GM18507 (cell line): Measurements from ENCODE around the gene PALLD.

ENCODE experiments used
- DNase-seq: peaks from one replicate; pipeline ENCODE4 v3.0.0; 2011; ENCODE audit warnings: low read depth; ENCODE audit not compliant: insufficient read length; ENCODE audit errors: extremely low spot score
- FAIRE-seq: peaks from 2 replicates; lab custom pipeline; 2011; peaks lifted over from hg19 to GRCh38; lab: Jason Lieb, UNC

Gene PALLD

DNA sequence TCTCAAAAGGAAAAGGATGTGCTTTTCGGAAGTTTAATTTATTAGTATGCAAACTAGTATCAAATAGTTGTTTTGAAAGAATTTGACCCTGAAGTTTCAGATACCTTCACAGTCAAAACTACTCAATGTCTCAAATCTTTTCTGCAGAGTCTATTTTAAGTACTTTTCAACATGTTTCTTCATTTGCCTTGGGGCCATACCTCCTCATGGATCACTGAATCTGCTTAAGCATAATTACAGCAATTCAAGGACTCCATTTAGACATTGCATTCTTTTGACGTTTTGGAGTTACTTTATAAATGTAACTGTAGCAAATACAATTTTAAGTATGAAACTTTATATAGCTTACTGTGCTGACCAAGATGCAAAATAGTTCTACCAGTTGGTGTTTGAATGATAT, 25.5 kb downstream of the PALLD start:
- no peak for DNase-seq
- no peak for FAIRE-seq

DNA sequence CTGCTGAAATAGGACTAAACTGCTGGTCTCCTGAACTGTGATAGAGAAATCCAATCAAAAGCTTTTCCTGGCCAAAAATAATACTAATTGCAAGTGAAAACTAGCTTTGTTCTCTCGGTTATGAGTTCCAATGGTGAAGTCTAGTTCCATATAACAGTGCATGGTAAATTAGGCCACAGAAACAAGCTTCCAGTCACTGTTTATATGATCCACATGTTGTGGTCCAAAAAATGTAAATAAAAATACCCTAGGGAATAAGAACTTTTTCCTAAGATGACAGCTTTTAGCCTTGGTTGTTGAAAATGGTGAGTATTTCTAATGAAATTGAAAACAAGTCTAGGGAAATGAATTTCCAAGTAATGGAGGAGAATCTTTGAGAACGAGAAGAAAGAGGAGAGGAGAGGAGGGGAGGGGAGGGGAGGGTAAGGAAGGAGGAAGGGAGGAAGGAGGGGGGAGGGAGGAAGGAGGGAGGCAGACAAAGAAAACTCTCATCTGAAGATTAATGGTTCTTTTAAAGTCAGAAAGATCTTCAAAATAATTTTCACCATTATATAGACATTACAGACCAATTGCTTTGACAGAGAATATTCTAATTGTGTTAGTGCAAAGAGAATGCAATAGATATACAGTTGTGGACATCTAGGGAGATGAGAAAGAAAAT, 26.1 kb downstream of the PALLD start:
- FAIRE-seq (no peak), DNase-seq (no peak)

- FAIRE-seq: no peak
- DNase-seq: no peak
These were observed 27.2 kb downstream of the PALLD start for GRCh38 chr4:168524006-168524405.

DNA sequence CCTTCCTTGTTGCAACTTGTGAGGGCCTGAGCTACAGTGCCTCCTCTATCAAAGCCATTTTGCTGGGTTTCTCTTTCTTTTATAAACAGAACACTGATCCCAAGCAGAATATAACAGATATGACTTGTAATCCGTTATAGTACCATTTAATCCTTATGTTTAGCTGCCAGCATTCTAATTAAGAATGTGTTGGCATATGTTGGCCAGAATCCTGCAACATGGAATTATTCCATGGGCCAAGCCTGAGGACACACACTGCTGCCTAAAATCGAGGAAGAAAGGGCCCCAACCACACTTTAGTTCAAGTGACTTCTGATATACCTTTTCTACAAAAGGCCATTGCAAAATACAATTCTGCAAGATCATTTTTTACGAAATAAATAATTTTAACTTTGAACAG, 28.0 kb downstream of the PALLD start:
- FAIRE-seq: no peak
- no peak for DNase-seq

- no peak for FAIRE-seq
- DNase-seq: no peak
These were observed 30.7 kb downstream of the PALLD start for GRCh38 chr4:168527560-168527959.

GRCh38 chr4:168528131-168528949, 31.5 kb downstream of the PALLD start:
- no peak for FAIRE-seq
- no peak for DNase-seq

GRCh38 chr4:168529257-168529656, 32.4 kb downstream of the PALLD start:
- FAIRE-seq: no peak

DNA sequence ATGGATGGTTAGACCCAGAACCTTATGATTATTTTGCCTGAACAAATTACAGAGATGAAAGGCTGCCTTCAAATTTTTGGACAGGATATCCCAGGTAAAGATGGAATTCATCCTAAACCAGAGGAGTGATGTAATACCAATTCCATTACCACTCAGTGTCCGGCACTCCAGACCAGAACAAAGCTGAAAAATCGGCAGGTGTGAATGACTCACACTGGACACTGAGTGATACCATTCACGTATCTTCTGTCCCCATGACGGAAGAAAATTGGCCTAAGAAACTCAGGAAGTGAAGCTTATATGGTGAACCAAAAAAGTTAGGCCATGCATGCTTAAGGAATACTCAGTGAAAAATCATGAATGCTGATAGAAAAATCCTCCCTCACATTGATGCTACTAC, 34.5 kb downstream of the PALLD start:
- DNase-seq: no peak
- FAIRE-seq: no peak

More at GRCh38 chr4:168529257-168529656, 32.4 kb downstream of the PALLD start:
- DNase-seq: no peak

DNA sequence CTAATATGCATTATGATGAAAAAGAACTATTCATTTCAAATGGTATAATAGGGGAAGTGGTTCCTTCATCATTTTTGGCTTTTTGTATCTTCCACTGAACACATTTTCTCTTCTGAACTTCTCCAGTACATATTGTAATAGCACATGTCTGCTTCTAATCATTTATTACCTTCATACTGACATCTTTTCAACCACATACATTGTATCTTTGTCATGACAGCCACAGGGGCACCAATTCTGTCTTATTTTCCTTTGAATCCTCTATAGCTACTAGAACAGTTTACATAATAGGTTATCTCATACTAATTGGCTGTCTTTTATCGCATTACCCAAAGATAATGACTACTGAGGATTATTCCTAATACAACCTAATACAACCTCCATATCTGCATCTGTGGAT, 37.7 kb downstream of the PALLD start:
- no peak for DNase-seq
- no peak for FAIRE-seq

- no peak for DNase-seq
These were observed 38.8 kb downstream of the PALLD start for GRCh38 chr4:168535689-168536088.

DNA sequence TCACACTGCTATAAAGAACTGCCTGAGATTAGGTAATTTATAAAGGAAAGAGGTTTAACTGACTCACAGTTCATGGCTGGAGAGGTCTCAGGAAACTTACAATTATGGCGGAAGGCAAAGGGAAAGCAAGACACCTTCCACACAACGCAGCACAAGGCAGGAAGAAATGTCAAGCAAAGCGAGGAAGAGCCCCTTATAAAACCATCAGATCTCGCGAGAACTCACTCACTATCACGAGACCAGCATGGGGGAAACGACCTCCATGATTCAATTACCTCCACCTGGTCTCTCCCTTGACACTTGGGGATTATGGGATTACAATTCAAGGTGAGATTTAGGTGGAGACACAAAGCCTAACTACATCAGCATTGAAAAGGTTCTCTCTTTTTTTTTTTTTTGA, 39.6 kb downstream of the PALLD start:
- DNase-seq (no peak), FAIRE-seq (no peak)

More at GRCh38 chr4:168535689-168536088, 38.8 kb downstream of the PALLD start:
- no peak for FAIRE-seq

DNA sequence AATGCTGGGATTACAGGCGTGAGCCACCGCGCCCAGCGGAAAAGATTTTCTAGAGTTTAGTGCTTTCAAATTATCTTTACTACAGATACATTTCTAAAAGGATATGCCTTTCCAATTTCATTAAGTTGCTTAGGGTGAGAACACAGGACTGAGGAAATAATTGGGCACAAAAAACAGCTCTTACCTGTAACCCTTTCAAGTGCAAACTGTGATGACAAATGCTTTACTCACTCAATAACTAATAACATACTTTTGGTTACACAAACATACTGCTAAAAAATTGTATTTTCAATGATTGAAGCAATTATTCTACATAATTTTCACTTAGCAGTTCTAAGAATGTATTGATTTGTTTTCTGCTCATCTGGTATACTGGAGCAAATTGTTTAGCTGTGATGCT, 40.2 kb downstream of the PALLD start:
- no peak for FAIRE-seq
- no peak for DNase-seq

GRCh38 chr4:168537571-168537970, 40.7 kb downstream of the PALLD start:
- FAIRE-seq: no peak
- no peak for DNase-seq

- FAIRE-seq (no peak), DNase-seq (no peak)
These were observed 41.8 kb downstream of the PALLD start for GRCh38 chr4:168538632-168539031.

- DNase-seq (no peak), FAIRE-seq (no peak)
These were observed 43.2 kb downstream of the PALLD start for GRCh38 chr4:168540086-168540485.

GRCh38 chr4:168540503-168541265, 43.8 kb downstream of the PALLD start:
- DNase-seq: no peak

GRCh38 chr4:168541266-168541953, 44.6 kb downstream of the PALLD start:
- FAIRE-seq: no peak
- DNase-seq: no peak

More at GRCh38 chr4:168540503-168541265, 43.8 kb downstream of the PALLD start:
- FAIRE-seq: no peak

GRCh38 chr4:168549143-168549542, 52.3 kb downstream of the PALLD start:
- no peak for FAIRE-seq

GRCh38 chr4:168550064-168550766, 53.4 kb downstream of the PALLD start:
- no peak for FAIRE-seq

More at GRCh38 chr4:168549143-168549542, 52.3 kb downstream of the PALLD start:
- DNase-seq: no peak

More at GRCh38 chr4:168550064-168550766, 53.4 kb downstream of the PALLD start:
- DNase-seq: no peak
